ENCODE data around the gene UFD1.

DNA sequence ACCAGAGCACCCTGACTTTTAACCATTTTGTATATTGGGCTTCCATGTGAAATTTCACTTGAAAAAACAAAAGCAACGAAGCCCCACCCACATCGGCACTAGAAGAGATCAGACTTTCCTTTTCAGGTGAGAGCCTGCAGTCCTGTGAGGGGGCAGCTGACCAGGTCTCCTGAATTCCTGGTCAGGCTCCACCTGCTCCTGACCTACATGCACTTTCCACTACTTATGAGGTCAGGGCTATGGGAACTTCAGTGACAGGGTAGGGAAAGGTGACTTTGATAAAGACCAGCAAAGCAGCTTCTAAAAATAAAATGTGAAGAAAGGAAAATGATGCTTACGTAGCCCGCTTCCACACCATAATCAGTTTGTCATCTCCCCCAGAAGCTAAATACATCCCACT, 72.1 kb downstream of the UFD1 start:
- TF ChIP-seq, protein P1, sequence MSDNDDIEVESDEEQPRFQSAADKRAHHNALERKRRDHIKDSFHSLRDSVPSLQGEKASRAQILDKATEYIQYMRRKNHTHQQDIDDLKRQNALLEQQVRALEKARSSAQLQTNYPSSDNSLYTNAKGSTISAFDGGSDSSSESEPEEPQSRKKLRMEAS (IDR thresholded peaks at IDR 0.05), result no peak
- TF ChIP-seq TAF1 (IDR thresholded peaks at IDR 0.05; ENCODE audit: low read depth), result no peak
- no peak for TF ChIP-seq FOXM1 (IDR thresholded peaks at IDR 0.05; ENCODE audit: borderline replicate concordance, low read depth)
- TF ChIP-seq CREB1 (IDR thresholded peaks at IDR 0.05; ENCODE audit: low read depth), result no peak
- TF ChIP-seq EGR1 (IDR thresholded peaks at IDR 0.05), result no peak
- TF ChIP-seq YY1 (IDR thresholded peaks at IDR 0.05; ENCODE audit: low read depth), result no peak
- no peak for TF ChIP-seq EP300 (IDR thresholded peaks at IDR 0.05; ENCODE audit: borderline replicate concordance)
- TF ChIP-seq RAD21 (IDR thresholded peaks at IDR 0.05; ENCODE audit: low read depth), result no peak
- TF ChIP-seq, protein P2, sequence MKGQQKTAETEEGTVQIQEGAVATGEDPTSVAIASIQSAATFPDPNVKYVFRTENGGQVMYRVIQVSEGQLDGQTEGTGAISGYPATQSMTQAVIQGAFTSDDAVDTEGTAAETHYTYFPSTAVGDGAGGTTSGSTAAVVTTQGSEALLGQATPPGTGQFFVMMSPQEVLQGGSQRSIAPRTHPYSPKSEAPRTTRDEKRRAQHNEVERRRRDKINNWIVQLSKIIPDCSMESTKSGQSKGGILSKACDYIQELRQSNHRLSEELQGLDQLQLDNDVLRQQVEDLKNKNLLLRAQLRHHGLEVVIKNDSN (IDR thresholded peaks at IDR 0.05), result no peak
